Heart left ventricle (tissue), 13 donors: ENCODE measurements around the gene MDH1.

Experiments
- POLR2A ChIP-seq, 2 donors: fragments of 450-650 bp; IDR thresholded peaks; one replicate each; pipeline ENCODE4 v1.6.1; 2017; ENCODE audit warnings: antibody characterized with exemption in 2 of 2, mild to moderate bottlenecking in 2 of 2, moderate library complexity in 2 of 2
- TF ChIP-seq, protein P1 (sequence below), 12 donors: fragments of 200-600 bp; sonication (generic) in 4 of 12; IDR thresholded peaks; one replicate each; pipeline versions ENCODE4 v1.5.0 to v1.8.0; 2018 to 2022; ENCODE audit warnings: antibody characterized with exemption in 12 of 12, mild to moderate bottlenecking in 5 of 12
- donor health status: ischemic (EF 13 %, LVEDD 7.1; RV severe dilation, severe dysfunction).
- donor health status: DM: no; HTN: yes; CAD: no.
- donor health status: DM: no; HTN: no; CAD: no.
- donor health status: ischemic (EF 25% LVEDD 6.9; RV normal size, moderate dysfunction).
- donor health status: ischemic (EF 25% LVEDD 5.7; RV mildly dilated, moderate dysfunction).
- donor health status: ischemic (EF 35%, LVEDD 5.7; RV mildly dilated, moderate dysfunction).
- donor health status: nonischemic (EF 11% LVEDD 7.7; RV severe dilation, severe dysfunction).
- donor health status: DM: yes; HTN: yes; CAD: no.
- donor health status: PGD.
- donor health status: ischemic (EF 29% LVEDD 5.4; RV normal size, mild dysfunction).
- donor health status: nonischemic (EF 23%, LVEDD 6.1; RV moderate dilation, normal function).

GRCh38 chr2:63590626-63591408 lies 2.1 kb downstream of the MDH1 start:
- TF ChIP-seq, protein P1, sequence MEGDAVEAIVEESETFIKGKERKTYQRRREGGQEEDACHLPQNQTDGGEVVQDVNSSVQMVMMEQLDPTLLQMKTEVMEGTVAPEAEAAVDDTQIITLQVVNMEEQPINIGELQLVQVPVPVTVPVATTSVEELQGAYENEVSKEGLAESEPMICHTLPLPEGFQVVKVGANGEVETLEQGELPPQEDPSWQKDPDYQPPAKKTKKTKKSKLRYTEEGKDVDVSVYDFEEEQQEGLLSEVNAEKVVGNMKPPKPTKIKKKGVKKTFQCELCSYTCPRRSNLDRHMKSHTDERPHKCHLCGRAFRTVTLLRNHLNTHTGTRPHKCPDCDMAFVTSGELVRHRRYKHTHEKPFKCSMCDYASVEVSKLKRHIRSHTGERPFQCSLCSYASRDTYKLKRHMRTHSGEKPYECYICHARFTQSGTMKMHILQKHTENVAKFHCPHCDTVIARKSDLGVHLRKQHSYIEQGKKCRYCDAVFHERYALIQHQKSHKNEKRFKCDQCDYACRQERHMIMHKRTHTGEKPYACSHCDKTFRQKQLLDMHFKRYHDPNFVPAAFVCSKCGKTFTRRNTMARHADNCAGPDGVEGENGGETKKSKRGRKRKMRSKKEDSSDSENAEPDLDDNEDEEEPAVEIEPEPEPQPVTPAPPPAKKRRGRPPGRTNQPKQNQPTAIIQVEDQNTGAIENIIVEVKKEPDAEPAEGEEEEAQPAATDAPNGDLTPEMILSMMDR (IDR thresholded peaks at IDR 0.05), result no peak
- no peak for TF ChIP-seq POLR2A (IDR thresholded peaks at IDR 0.05)
